SHP77 treated with DMSO at 0.1 percent for 48 hours (cell line): ENCODE measurements around the gene BOC.

Experiments used
- DNase-seq: peaks from one replicate; lab custom pipeline; 2025; lab: John Stamatoyannopoulos, UW

The BOC gene

DNA sequence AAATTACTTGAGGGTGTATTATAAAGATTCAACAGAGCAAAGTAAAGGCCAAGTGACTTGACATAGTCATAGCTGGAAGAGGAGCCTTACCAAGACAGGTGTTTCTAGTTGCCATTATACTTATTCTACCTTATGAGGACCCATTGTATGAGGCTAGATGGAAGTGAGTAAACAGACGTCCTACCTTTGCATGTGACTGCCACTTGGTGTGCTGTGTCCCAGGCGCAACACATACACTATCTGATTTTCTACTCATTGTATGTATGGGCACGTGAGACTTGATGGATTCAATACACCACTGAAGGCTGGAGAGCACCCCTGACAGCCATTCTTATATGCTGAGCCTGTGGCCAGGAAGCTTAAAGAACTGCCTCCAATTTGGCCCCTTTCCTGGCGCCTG is 40.5 kb downstream of the BOC start:
- DNase-seq, result no peak

DNA sequence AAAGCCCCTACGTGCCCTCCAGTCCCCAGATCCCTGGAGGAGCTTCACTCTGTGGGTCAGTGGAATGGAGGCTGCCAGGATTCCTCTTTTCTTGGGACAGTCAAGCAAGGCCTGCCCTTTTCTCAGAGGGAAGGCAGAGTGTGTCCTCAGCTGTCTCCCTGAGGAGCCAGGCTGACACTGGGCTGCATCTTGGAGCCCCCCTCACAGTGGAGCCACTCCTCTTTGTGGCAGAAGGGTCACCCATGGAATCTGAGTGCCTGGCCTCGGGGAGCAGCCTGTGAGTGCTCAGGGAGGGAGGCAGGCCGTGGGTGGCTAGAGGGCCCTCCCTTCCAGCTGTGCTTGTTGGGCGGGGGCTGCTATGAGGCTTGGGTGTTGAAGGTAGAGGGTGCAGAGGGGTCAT is 41.2 kb downstream of the BOC start:
- no peak for DNase-seq

DNA sequence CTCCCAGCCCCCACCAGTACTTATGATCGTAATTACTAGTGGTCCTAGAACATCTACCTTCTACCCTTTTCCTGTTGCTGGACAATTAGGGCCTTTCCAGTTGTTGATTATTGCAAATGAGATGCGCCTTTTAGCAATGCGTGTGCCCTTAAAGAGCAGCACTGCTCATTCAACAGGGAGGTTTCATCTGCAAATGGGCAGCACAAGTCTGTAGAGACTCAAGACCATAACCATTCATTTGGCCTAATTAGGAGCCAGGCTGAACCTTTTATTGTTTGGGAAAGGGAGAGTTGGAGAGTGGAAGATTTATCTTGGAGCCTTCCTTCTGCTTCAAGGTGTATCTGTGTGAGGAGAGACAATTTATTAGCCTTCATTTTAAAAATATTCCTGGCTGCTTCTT is 42.3 kb downstream of the BOC start:
- DNase-seq, result no peak

DNA sequence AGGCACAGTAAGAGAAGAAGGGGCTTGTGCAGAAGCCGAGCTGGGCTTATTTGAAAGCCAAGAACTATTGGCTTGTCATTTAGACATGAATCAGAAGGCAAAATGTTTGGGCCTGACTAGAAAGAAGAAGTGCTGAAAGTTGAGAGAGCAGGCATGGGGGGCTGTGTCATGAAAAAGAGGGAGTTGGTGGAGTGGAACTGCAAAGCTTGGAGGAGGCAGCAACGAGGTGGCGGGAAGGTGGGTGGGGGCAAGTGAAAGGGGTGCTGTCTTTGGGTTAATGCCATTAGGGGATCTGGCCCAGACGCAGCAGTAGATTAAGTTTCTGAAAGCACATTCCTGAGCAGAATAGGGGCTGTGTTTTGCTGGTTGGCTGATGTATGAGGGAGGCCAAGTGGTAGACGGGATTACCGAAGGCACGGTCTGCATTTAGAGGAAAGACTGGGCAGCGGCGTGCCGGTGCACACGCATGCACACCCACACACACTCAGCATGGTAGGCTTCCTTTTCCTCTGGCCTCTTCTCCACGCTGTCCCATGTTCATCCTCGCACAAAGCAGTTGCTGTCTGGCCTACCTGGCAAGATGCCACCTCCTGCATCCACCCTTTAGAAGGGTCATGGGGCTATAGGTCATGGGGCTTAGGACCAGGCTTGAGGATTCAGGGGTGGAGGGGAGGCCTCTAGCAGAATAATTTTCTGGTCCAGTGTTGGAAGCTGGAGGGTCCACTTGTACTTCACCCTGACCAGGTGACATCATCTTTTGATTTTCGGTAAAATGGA is 43.0 kb downstream of the BOC start:
- no peak for DNase-seq

DNA sequence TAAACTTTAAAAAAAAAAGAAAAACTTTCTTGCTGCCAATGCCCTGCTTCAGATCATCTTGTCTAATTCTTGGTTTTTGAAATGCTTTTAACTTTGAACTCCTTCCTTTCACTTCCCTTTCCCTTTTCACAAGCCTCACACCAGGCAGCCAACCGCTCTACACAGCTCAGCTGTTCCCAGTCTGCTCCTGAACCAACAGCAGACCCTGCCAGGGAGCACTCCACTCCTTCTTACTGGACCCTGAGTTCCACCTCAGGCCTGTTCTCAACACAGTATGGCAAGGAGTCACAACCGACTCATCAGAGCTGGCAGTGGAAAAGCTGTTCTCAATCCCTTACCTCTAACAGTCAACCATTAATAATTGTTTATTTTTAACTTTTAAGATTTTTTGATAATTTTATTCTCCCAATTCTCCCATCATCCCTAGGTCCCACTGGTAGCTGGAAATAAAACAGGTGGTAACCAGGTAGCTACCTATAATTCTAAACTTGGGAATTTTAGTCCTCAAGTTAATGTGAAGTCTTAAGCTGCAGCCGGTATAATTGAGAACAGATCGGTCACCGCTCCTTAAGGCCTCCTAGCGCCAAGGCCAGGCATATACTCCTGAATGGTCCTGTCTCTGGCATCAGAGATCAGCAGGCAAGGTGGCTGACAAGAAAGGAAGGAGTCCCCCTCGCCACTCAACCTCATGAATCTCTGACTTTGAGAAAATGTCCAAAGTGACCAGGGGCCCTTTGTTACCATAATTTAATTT is 43.9 kb downstream of the BOC start:
- DNase-seq, result no peak

DNA sequence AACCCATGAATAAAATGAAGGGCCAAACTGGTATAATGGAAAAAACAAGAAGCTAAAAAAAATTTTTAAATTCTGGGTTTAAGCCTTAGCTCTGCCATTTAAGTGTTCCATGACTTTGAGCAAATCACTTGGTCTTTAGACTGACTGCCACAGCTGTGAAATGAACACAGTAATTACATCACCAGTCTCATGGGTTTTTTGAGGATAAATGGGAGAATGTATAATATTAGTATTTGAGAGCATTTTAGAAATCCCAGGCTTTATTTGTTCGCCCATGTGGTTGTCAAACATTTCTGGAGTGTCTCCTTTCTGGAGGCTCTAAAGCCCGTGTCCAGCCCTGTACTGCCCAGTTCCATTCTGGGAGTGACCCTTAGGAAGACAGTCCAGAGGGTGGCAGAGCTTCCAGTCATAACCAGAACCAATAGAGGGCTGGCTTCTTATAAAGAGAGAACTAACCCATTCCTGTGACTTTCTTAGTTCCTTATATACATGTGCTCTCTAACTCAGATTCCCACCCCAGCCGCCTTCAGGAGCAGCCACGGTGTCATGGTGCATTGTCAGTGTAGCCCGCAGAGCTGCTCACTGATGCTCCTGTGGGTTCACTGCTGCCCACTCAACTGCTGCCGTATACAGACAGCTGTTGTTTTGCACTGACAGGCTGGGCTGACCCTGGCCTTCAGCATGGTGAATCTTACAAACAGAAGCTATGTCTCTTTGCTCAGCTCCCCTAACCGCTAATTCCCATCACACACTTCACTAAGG is 44.7 kb downstream of the BOC start:
- DNase-seq, result no peak

DNA sequence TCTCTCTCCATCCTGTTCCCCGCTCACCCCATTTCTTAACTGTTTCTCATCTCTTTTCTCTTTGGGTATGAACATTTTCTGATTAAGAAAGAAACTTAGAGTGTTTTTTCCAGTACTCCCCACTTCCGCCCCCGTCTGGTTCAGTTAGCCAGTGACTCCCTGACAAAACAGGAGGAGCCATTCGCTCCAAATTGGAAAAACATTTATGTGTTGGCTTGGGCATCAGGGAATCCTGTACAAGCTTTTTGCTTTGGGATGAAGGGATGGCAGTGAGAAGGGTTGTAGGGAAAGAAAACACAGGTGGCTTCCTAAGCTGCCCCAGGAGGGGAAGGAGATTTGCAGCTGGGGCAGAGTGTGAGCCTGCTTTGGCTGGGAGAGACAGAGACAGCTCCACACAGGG is 47.0 kb downstream of the BOC start:
- no peak for DNase-seq

DNA sequence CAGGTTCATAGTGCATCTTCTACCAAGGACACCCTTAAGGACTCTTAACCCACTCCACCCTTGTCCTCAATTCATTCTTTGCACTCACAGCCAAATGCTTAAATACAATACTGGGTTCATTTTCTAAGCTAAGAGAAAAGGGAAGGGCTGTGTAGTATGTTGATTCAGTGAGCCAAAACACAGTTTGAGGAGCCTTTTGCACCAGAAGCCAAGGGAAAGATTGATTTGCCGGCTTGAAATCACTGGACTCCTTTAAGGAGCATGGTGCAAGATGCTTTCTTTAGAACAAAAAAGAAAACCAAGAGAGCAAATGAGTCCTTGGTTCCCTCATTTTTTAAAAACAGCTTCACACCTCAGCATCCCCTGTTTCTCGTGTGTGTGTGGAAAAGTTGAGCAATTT is 47.8 kb downstream of the BOC start:
- DNase-seq, result no peak

DNA sequence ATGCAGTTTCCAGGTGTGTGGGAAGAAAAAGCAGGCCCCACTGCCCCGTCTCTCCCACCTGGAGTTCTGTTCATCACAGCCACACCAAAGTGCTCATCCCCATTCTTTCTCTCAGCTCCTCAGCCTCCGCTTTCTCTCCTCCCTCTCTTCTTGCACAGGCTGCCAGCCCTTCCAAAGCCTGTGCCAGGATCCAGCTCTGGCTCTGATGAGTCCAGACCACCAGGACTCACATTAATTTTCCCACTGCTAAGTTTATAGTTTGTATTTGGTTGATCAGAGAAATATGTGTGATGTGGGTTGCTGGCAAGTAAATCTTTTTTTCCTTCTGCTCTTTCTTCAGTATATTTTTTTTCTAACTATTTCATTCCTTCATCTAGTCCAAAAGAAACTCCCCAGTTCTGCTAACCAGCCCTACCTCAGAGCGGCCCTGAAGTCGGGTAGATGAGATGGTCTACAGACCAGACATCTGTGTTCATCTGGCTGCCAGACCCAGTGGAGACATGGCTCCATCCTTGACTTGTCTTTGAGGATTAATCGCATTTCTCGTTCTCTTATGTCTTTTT is 49.8 kb downstream of the BOC start:
- DNase-seq, result no peak

DNA sequence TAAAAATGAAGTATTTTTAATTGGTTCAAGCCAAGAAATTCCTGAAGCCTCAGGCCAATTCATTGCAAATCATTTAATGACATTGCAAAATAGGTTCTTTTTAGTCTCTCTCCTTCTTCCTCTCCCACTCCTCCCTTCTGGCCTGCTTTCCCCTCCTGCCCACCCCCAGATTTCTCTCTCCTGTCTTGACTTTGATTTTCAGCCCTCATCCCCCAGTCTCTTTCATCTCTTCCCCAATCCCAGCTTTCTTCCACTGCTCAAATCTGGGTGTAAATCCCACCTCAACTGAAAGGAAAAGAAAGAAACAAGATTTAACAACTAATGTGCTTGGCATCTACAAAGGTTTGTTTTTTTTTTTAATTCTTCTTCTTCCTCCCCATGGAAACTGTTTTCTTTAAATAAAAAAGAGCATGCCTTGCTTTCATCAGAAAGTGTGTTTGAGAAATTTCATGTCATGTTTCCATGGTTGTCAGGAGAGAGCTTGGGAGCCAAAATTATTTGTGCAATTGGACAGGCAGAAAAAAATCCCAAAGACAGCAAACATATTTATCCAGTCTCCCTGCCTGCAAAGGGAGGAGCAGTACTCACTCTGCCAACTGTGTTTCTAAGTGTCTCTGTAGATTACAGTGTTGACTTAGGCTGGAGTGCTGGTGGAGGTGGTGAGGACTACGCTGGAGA is 50.4 kb downstream of the BOC start:
- DNase-seq, result no peak

DNA sequence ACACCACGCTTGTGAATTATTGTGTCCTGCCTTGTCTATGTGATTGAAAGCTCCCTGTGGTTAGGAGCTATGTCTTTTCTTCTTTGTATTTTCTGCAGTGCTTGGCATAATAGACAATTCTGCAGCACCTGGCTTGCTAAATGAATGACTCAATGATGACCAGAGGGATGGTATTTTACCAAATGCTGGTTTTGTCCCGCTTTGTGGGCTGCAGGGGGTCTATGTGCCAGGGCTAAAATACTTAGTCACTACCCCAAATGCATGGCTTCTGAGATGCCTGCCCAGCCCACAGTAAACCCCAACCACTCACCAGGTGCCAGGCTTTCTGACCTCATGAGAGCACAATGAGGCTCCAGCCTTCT is 50.9 kb downstream of the BOC start:
- DNase-seq, result peak; percentile 10

DNA sequence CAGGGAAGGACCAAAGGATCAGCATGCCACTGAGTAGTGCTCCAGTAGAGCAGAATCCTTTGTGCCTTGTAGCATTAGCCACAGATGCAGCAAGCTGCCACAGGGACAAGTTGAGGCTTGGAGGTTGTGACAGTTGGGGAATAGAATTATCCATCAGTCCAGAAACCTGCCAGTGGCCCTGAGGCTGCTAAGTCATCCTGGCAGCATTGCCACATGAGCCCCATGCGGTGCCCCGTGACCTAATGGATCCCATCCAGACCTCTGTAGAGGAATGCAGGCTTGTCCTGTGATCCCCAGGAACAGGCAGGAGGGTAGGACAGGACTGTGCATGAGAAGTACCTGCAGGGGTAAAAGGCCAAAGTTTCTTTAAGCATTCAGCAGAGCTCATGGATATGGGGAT is 51.7 kb downstream of the BOC start:
- DNase-seq, result no peak

DNA sequence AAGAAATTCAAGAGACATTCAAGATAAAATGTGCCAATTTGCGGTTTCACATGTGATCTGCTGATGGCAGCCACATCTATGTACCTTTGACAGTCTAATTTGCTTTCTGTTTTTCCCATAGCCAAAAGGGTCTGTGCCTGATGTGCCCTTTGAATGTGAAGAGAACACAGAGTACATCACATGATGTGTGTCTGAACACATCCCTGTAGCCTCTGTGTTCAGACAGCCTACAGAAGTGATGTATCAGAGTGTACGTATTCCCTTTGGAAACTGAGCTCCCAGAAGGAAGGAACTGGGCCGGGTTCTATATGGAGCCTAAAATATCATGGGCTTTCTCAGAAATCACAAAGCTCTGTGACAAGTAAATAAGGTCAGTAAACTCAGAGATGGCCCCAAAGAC is 52.4 kb downstream of the BOC start:
- DNase-seq, result no peak

DNA sequence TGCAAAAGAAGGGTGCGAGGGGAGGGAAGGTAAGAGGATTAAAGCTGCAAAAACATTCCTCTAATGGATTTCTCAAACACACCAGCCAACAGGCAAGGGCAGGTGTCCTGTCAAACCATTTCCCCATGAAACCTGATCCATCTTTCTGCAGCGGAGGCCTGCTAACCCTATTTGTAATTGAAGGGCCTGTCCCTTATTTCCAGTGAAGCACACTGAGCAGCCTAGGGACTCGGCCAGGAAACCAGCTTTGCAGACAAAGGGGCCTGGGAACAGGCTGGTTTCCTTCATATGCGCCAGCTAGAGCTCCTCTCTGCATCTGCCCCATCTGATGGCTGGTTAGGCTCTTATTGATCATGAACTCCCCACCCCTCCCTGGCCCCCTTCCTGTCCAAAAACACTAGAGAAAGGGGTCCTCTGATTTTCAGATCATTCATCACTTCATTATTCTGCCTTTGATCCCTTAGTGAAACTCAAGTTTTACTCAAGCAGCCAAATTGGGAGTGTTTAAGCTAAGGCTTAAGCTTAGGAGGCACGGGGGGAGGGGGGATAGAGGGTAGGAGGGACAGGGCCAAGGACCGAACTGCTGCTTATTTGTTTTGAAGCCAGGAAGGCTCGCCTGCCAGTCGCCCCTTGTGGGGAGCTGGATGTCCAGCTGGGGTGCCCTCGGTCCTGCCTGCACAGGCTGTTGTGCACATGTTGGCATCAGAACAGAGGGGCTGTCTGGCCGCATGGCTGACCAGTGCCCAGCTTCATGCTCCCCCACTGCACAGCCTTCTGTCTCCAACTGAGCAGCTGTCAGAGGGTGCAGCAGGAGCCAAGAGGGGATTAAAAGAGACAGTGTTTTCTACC is 53.1 kb downstream of the BOC start:
- peak; percentile 74 for DNase-seq

DNA sequence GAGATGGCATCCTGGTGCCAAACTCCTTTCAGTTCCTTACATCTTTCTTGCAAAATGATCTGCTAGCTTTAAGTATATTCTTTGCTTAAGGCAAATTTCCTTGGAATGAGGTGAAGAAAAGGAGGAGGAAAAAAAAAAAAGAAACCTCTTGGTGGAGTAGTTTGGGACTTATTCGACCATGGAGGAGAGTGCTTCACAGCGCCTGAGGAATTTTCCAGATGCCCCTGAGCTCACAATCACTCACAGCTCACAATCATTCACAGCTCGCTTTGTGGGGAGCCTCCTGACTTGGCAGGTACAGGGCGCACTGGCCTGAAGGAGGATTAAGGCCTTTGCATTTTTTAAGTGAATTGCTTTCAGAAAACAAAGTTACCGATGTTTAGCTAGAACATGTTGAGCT is 53.9 kb downstream of the BOC start:
- no peak for DNase-seq

DNA sequence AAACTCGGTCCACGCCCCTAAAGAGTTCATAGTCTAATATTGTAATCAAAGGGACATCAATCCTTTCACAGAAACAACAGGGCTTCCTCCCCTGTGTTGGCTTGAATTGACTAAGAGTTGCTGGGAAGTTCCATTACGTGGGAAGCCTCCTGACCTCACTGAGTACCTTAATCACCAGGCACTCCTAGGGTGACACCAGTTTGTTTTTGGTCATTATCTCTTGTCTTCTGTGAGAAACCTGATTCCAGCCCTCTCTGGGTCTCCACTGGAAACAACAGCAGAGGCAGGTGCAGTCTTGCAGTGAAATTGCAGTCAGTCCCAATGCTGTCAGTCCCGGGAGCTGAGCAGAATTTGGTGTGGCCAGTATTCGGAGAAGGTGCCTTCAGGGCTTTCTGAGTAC is 55.4 kb downstream of the BOC start:
- DNase-seq, result peak; percentile 56

DNA sequence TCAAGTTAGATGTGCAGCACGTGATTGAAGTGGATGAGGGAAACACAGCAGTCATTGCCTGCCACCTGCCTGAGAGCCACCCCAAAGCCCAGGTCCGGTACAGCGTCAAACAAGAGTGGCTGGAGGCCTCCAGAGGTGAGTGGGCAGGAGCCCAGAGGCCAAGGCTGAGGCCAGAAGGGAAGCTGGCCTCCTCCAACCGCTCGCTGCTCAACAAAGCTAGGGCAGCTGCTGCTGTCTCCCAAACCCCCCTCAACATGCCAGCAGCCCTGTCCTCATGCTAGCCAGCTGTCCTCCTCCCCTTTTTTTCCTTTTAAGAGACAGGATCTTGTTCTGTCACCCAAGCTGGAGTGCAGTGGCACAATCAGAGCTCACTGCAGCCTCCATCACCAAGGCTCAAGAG is 57.0 kb downstream of the BOC start:
- no peak for DNase-seq

DNA sequence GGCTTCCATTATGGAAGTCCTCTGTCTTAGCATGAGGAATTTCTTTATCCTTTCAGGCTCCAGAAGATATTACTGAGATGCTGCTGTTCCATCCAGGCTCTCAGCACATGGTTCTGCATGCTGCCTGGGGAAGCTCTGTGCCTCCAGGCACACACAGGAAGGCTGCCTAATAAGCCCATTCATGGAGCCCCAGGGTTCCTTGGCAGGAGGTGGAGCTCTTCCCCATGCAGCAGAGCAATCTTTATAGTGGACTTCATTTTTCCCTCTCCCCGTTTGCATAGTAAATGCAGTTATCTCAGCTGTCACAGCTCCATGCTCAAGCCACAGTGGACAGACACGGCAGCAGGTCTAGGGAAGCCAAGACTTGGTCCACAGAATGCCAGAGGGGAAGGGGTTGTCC is 57.6 kb downstream of the BOC start:
- no peak for DNase-seq

DNA sequence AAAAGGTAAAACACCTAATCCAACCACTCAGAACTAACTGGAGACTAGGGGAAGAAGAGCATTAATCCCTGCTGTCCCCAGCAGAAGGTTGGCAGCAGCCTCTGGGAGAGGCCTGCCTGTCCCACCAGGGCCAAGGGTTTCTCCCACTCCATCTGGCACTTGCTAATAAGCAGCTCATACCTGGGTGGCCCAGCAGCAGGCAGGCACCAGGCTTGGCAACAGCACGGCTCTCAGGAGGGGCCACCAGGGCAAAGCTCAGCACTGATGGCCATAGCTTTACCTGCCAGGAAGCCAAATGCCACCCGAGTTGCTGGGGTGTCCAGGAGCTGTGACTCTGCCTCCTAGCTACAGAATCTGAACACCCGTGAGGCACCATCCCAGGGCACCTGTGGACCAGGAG is 58.3 kb downstream of the BOC start:
- DNase-seq, result no peak

DNA sequence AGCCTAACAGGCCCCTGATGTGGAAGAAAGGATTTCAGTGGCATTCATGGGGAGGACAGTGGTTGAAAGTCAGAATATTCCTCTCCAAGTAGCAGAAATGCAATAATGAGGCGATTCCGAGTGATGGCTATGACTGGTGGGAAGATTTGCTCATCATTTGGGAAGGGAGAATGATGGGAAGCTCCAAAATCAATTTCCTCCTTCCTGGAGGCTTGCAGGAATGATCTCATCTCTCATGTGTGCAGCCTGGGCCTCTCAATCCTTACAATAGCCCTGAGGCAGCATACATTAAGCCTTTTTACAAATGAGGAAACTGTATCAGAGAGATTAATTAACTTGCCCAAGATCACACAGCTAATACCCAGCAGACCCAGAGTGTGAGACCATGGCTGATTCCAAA is 58.7 kb downstream of the BOC start:
- DNase-seq, result no peak

DNA sequence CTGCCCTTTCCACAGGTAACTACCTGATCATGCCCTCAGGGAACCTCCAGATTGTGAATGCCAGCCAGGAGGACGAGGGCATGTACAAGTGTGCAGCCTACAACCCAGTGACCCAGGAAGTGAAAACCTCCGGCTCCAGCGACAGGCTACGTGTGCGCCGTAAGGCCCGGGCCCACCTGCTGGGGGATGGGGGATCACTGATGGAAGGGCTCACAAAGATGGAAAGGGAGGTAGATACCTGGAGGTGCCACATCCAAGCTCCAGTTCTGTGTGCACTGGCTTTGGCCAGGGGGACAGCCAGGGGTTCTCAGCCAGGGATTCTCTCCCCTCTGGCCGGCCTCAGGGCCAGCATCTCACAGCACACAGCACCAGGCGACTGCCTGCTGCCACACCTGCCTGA is 59.4 kb downstream of the BOC start:
- DNase-seq, result no peak
